GM18511 (cell line): ENCODE measurements around the gene SLAMF1.
A peak's percentile ranks its signal among the peaks of the same experiment; 100 is the strongest.
"Not testable (repeated sequence)": the region's sequence is repeated elsewhere in the genome, so short reads cannot be mapped to it uniquely, and the experiment has no call there.

Source experiments
- ATAC-seq: cut with Tn5 transposase; IDR thresholded peaks from one replicate; pipeline ENCODE4 v1.9.1; 2021; ENCODE audit warnings: mild to moderate bottlenecking, moderate library complexity; ENCODE audit not compliant: unreplicated experiment

SLAMF1 gene, protein sequence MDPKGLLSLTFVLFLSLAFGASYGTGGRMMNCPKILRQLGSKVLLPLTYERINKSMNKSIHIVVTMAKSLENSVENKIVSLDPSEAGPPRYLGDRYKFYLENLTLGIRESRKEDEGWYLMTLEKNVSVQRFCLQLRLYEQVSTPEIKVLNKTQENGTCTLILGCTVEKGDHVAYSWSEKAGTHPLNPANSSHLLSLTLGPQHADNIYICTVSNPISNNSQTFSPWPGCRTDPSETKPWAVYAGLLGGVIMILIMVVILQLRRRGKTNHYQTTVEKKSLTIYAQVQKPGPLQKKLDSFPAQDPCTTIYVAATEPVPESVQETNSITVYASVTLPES

DNA sequence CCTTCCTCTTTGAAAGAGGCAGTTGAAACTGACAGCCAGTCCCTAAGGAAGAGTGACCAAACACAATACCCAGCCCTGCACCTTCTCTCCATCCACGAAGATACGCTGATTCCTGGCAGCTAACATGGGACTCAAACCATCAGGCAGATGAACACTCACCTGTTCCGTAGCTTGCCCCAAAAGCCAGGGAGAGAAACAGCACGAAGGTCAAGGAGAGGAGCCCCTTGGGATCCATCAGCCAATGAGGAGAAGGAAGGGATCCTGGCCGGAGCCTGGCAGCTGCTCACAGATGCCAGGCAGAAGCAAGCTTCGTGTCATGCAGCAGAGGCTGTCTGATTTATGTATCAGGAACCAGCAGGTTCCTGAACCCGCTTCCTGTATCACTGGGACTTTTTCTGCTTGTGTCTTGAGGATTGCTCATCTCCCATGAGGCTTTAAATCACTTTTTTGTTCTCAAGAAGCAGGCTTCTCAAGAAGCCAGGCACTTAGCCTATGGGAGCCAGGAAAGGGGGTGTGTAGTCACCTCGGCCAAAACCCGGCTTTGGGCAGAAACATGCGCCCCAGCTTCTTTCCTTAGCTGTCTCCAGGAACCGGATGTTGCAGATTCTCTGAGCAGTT, at the start of gene SLAMF1:
Gene SLAMF1 (minus strand): TSS at position 334 of the 618 bp plus-strand sequence. CDS start 99 bp downstream, at position 235.
- peak; percentile 59 for ATAC-seq

DNA sequence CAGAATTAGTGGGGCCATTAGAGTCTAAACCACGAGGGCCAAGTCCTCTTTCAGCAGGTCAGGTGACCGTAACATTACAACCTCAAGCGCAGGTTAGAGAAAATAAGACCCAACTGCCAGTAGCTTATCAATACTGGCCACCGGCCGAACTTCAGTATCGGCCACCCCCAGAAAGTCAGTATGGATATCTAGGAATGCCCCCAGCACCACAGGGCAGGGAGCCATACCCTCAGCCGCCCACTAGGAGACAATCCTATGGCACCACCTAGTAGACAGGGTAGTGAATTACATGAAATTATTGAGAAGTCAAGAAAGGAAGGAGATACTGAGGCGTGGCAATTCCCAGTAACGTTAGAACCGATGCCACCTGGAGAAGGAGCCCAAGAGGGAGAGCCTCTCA, 45.5 kb upstream of the SLAMF1 start:
- not testable (repeated sequence) for ATAC-seq

DNA sequence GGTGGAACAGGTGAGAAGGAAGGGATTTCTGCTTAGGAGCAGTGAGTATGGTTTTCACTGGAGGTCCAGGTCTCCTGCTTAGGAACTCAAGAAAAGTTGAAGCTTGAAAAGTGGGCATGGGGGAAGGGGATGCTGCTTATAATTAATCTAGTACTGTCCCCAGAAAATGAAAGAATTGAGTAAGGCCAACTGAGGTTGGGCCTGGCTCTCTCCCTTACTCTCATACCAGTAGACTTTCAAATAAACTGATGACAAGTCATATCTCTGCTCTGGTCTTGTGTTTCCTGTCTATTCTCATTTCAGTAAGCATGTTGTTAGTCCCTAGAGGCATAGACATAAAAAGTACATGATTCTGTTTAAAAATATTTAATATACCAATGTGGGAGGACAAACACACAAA, 38.4 kb upstream of the SLAMF1 start:
- ATAC-seq: no peak

DNA sequence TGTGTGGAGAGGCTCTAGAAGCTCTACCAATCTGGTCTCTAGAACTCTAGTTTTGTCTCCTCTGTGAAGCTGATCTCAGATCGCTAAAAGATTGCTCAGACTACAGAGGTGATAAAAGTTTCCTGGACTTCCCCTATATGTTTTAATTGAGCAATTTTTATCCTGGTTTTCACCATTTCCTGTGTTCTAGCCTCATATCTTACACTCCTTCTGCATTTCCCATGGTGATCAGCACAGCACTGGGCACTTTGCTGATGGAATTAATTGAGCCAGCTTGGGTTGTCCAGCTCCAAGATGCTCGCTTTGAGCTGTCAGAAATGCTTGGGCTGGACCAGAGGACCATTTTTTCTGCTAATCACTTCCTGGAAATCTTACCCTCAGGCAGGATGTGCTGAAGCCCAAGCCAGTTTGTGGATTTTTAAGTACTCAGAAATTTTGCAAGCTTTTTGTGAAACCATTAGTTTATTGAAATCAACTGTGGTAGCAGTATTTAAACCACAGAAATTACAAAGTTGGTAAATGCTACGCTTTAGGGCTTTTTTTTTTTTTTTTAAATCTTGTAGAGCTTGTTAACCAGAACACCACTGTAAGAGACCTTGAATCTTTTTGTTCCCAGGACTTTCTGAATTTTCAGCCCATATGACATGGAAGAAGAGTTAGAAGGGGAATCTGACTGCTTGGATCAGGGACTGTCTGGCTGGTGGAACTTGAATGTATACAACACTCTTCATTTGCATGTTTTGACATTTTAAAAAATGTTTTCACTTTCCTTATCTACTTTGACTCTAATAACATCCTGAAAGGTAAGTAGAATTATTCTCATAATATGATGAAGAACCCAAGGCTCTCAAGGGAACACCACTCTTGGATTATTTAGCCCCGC, 36.4 kb upstream of the SLAMF1 start:
- ATAC-seq: no peak

DNA sequence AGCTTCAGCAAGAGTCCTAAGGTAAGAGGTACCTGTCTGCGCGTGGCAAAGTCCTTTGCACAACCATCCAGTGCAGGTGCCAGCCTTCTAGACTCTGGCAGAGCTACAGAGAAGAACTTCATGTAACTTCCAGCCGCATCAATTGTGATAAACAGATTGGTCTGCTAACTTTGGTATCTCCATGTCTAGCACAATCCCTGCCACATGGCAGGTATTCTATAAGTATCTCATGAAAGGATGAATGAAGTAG, 35.0 kb upstream of the SLAMF1 start:
- ATAC-seq: no peak

DNA sequence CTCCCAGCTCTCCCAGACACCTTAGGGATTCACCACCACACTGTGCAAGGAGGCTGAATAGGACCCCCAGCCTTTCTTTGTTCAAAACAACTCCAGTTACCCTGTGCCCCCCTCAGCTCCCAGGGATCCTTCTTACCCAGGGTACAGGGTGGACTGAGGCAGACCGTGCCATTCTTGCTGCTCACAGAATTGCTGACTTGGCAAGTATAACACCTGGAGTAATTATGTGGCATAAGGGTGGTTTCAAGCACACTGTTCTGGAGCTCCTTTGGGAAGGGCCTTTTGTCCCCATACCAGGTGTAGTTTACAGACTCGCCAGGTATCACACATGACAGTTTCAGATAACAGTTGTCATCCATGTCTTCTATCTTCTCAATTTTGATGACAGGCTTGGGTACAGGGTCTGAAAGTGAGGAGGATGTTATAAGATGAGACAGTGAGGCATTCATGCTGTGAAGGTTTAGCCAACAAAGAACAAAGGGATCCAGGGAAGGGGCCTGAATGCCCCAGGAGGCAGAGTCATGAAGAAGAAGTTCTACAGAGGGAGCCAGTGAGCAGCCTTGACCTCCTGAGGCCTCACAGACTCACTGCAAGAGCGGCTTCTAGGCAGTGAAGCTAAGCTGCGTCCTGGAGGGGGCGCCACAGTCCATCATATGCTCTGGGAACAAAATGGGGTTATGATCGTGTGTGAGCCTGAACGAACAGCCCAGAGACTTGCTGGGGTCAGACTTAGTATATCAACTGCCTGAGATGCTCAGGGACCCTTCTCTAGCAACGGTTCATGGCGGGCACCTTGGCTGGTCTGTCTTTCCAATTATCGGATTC, 34.4 kb upstream of the SLAMF1 start:
- ATAC-seq: no peak

DNA sequence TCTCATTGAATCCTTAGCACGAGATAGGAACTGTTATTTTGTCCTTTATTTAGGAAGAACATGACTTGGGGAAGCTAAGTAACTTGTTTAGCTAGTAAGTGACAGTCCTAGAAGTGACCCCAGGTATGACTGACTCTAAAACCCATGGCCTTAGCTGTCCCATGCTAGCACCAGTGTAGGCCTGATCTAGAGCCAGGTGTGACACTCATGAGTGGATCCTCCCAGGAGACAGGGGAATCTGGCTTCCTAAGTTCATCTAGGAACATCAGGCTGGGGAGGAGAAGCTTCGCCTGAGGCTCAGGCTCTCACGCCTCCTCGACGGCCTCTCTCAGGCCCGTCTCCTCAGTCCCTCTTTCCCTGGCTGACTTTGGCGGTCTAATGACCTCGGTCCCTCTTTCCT, 33.6 kb upstream of the SLAMF1 start:
- ATAC-seq: no peak

DNA sequence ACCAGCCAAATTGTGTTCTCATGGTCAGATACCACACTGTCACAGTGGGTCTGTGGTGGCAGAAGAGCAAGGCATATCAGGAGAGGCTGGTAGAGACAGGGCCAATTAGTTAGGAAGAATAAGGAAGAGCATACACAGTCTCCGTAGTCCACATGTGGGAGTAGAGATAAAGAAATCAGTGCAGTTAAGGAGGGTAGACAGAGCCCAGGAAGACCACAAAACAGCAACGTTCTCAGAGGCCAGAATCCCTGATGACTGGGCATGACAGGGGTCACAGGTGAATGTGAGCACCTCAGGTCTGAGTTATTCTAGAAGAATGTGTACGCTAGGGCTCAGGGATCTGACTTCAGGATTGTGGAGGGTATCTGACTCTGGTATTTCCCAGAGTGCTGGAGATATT, 33.0 kb upstream of the SLAMF1 start:
- ATAC-seq: no peak

DNA sequence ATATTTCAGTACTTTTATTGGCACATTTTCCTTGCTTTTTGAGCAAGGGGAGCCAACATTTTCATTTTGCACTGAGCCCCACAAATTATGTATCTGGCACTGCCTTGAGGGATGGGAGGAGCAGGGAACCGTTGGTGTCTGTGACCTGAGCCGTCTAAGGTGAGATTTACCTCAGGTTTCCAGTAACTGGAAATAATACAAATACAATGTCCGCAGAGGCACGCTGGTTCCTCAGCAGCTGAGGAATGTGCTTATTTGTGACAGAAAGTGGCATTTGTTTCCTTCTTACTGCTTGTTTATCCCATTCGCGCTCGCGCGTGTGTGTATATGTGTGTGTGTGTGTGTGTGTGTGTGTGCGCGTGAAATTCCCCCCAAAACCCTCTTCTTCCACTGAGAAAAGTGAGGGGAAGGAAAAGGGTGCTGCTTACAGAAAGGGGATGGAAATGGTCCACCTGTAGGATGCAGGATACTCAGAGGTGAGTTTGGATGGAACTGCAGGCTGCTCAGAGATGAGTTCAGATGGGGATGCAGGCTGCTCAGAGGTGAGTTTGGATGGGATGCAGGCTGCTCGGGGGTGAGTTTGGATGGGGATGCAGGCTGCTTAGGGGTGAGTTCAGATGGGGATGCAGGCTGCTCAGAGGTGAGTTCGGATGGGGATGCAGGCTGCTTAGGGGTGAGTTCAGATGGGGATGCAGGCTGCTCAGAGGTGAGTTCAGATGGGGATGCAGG, 30.2 kb upstream of the SLAMF1 start:
- no peak for ATAC-seq

DNA sequence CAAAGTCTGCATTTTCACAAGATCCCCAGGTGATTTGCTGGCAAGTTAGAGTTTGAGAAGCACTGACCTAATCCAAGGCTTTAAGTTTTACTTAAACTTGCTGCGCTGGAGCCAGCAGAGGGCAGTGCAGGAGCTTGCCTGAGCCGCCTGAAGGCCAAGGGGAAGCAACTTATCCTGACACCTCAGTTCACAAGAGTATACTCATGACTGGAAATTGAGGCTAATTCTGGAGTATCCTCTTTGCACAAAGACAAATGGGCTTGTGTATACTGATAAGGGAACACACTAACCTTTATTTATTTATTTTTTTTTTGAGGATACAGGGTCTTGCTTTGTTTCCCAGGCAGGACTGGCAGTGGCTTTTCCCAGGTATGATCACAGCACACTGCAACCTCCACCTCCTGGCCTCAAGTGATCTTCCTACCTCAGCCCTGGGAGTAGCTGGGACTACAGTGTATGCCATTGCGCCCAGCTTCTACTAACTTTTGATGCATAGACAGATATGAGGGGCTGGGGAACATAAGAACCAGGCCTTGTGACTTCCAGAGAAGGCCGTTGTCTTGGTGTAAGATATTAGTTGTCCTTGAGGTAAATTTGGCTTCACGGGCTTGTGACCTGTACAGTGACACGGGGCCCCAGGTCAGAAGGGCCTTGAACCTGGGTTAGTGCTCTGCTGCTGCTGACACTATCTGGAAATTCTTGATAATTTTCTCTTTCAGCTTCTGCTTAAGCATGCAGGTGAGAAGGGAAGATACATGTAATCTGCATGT, 29.0 kb upstream of the SLAMF1 start:
- peak; percentile 70 for ATAC-seq

DNA sequence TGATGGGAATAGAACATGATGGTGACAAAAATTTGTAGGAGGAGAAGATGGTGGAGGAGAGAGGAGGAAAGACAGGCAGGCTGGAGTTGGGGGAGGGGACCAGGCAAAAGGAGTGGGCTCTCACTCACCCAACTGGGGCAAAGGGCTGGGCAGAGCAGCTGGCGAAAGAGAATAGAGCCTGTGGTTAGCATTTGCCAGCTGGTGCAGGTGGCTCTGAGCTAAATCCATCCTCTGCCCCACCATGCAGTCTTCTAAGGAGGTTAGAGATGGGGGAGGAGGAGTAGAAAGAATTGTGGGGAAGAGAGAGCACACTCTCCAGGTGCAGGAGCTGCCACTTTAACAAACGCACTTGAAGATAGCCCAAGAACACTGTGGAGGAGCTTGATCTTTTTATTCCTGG, 27.6 kb upstream of the SLAMF1 start:
- peak; percentile 43 for ATAC-seq

DNA sequence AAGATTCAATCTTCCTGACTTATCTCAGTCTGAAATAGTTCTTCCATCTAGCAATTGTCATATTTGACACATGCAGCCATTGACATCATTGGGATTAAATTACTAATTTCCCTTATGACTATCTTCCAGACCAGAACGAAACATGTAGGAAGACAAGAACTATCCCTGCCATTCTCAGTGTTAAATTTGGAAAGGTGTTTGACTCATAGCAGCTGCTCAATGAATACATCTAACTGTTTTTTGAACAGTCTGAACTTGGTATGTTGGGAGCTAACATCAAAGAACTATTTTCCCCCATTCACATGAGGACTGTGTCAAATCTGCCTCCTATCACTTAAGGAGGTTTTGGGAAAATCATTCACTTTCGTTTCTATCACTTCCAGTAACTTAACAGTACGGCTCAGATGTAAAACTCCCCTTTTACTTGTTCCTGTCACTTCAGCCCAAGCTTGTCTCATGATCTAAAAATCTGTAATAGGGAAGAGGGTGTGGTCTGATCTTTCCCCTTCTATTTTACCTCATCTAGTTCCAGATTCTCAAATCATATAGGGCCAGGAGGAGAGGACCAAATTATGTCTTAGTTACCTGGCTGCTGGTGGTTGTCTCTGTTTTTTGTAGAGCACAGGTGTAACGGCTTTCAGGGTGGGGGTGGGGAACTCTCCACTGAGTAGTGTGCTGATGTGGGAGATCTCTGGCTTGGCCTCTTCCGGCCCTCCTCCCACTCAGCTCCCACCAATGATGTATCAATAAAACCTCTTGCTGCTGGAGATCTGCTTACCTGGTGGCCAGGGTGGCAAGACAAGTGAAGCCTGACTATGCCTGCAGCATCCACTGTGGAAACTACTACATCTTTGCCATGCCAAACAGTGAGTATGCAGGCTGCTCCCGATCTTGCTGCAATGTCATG, 26.2 kb upstream of the SLAMF1 start:
- no peak for ATAC-seq

DNA sequence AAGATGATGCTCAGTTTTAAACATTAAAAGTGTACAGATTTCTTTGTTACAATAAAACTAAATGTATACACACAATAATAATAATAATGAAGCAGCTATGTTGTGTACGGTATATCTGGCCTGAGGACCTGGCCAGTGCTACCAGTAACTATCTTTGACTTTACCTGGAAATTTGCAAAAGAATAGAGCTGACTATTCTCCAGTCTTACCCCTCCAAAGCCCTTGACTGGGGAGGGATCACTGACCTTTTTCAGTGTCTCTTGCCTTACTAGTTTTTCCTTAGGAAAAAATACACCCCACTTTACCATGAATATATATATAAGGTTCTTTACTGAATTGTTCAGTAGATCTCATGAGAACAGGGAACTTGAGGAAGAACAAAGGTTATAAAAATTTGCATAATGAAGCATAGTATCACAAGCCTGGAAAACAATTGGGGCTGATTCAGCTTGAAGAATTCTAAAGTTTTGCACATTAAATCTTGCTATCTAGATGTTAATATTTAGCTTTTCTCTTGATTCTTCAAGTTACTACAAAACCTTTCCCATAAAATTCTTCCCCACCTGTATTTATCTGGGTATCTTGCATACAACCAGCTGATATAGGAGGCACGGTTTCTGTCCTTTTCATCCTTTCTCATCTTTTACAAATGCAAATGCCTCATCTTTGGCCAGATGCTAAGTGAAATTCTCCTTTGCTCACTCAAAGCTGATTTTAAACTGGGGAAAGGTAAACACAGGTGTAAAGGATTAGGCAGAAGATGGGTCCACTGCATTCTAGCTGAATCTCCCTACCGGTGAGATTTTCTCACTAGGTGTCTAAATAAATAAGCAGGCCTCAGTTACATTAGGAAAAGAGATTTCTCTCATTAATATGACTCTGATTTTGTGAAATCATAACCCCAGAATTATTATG, 25.0 kb upstream of the SLAMF1 start:
- no peak for ATAC-seq

DNA sequence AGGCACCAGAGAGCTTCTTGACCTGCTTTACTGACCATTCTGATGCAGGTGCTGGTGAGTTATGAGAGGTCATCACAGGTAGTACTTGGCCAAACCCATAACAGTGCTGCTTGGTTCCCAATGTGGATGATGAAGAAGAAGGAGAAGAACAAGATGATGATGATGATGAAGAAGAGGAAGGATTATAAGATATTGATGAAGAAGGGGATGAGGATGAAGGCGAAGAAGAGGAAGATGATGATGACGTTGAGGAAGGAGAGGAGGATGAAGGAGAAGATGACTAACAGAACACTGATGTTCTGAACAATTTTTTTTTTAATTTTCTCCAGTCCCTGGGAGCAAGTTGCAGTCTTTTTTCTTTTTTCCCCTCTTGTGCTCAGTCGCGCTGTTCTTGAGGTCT, 23.9 kb upstream of the SLAMF1 start:
- no peak for ATAC-seq

DNA sequence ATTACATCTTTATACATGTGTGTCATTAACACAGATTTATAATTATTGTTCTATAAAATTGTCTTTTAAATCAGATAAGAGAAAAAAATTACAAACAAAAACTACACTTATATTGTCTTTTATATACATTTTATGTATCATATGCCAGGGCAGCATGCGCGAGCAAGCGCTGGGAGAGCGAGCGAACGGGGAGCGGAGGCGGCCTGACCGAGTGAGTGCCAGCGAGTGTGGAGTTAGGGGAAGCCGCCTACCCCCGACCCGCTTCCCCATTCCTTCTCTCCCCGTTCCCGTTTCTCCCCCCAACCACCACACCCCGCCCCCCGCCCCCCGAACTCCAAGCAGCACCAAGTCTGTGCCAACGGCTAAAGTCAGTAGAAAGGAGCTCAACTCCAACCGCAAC, 23.0 kb upstream of the SLAMF1 start:
- no peak for ATAC-seq

DNA sequence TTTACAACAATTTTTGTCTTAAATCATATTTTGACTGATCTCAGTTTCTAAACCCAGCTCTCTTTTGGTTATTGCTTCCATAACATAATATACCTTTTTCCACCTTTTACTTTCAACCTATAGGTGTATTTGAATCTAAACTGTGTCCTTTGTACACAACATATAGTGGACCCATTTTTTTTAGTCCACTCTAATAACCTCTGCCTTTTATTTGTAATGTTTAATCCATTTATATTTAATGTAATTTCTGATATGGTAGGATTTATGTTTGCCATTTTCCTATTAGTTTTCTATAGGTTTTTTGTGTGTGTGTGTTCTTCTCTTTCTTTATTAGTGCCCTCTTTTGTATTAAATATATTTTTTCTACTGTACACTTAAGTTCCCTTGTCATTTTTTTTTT, 22.4 kb upstream of the SLAMF1 start:
- no peak for ATAC-seq

DNA sequence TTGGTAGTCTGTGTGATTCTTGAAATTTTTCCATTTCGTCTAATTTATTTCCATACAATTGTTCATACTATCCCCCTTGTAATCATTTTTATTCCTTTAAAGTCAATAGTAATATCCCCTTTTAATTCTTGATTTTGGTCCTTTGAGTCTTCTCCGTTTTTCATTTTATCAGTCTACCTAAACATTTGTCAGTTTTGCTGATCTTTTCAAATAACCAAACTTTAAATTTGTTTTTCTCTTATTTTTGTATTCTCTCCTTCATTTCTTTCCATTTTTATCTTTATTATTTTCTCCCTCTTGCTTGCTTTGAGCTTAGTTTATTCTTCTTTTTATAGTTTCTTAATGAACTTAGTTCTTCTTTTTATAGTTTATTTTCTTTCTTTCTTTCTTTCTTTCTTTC, 21.1 kb upstream of the SLAMF1 start:
- ATAC-seq: no peak

DNA sequence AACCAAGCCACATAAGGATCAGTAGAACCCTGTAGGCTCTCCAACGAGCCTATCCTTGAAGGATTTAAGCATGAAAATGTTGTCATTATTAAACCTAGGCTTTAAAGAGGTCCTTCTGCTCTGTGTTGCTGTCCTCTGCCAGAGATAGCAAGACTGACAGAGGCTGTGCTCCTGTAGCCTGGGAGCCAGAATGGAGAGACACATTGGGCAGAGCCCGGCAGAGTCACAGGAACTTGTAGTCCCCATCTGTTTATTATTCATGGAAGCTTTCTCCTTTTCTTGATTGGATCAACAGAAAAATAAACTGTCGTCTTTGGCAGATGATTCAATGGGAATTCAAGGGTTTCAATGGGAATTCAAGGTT, 19.2 kb upstream of the SLAMF1 start:
- ATAC-seq: no peak
